ENCODE data around the gene CDK12.

GRCh38 chr17:39572121-39572520 lies 110.8 kb downstream of the CDK12 start:
- TF ChIP-seq, protein P1, sequence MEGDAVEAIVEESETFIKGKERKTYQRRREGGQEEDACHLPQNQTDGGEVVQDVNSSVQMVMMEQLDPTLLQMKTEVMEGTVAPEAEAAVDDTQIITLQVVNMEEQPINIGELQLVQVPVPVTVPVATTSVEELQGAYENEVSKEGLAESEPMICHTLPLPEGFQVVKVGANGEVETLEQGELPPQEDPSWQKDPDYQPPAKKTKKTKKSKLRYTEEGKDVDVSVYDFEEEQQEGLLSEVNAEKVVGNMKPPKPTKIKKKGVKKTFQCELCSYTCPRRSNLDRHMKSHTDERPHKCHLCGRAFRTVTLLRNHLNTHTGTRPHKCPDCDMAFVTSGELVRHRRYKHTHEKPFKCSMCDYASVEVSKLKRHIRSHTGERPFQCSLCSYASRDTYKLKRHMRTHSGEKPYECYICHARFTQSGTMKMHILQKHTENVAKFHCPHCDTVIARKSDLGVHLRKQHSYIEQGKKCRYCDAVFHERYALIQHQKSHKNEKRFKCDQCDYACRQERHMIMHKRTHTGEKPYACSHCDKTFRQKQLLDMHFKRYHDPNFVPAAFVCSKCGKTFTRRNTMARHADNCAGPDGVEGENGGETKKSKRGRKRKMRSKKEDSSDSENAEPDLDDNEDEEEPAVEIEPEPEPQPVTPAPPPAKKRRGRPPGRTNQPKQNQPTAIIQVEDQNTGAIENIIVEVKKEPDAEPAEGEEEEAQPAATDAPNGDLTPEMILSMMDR (IDR thresholded peaks at IDR 0.05; ENCODE audit: low read length) = no peak
- TF ChIP-seq EZH2 (IDR thresholded peaks at IDR 0.05; ENCODE audit: borderline replicate concordance, low read length) = no peak

All from OCI-LY1 (cell line).